Right lobe of liver (tissue), 6 donors: ENCODE results near the gene TRMO. TPM values are rescaled to one million over a fixed set of nuclear protein-coding genes. Genes with fewer than 3 reads are reported as not detected.
"Not testable (repeated sequence)": the region's sequence is repeated elsewhere in the genome, so short reads cannot be mapped to it uniquely, and the experiment has no call there.

Experiments used
- ATAC-seq, 4 donors: fragments of 200-7000 bp; cut with Tn5 transposase; one replicate each; pipeline ENCODE4 v1.9.1; 2020; ENCODE audit warnings: mild to moderate bottlenecking in 4 of 4, moderate library complexity in 4 of 4
- DNase-seq, 3 donors: peaks; one replicate each; pipeline ENCODE4 v3.0.0-alpha.2; 2020
- H3K27ac ChIP-seq, 3 donors: fragments of 200-600 bp; one replicate each; pipeline ENCODE4 v1.8.0; 2022
- H3K27me3 ChIP-seq, 2 donors: fragments of 200-600 bp; one replicate each; pipeline ENCODE4 v1.8.0; 2022
- H3K36me3 ChIP-seq, 4 donors: fragments of 200-600 bp; sonication (generic) in 1 of 4; one replicate each; pipeline versions ENCODE4 v1.5.1 to v1.8.0; 2017 to 2022; ENCODE audit warnings: control low read depth in 1 of 4
- H3K4me1 ChIP-seq, 4 donors: fragments of 200-600 bp; sonication (generic) in 1 of 4; one replicate each; pipeline versions ENCODE4 v1.5.1 to v1.8.0; 2017 to 2022; ENCODE audit warnings: control low read depth in 1 of 4
- H3K4me3 ChIP-seq, 3 donors: fragments of 200-600 bp; one replicate each; pipeline ENCODE4 v1.8.0; 2022
- H3K9me3 ChIP-seq, 4 donors: fragments of 200-600 bp; sonication (generic) in 1 of 4; one replicate each; pipeline versions ENCODE4 v1.5.1 to v1.8.0; 2017 to 2022; ENCODE audit warnings: control low read depth in 1 of 4
- CTCF ChIP-seq, 4 donors: fragments of 200-600 bp in 3 of 4; fragments of 450-650 bp in 1 of 4; IDR thresholded peaks; one replicate each; pipeline versions ENCODE4 v1.5.1 to v1.8.0; 2016 to 2022; ENCODE audit warnings: antibody characterized with exemption in 4 of 4, mild to moderate bottlenecking in 2 of 4
- POLR2A ChIP-seq: fragments of 450-650 bp; IDR thresholded peaks from one replicate; pipeline ENCODE4 v1.6.1; 2017; ENCODE audit warnings: antibody characterized with exemption, mild to moderate bottlenecking
- WGBS: methylation state at CpG from one replicate; pipeline ENCODE4 v1.1.6; 2018; ENCODE audit warnings: low coverage, low lambda C conversion rate; ENCODE audit not compliant: insufficient coverage; ENCODE audit errors: missing lambda C conversion rate; 5-methylcytosine and 5-hydroxymethylcytosine counted together
- intact Hi-C, 2 donors: fragments of 100-400 bp; cut with DNase I; formaldehyde crosslinking; loops; one replicate each; pipeline versions ENCODE4 v1.11.2 to v1.14.1; 2022
- total RNA-seq, 6 experiments: library from RNA; depleted of rRNA in 2 of 6; stranded (reverse); fragments of >200 nt in 2 of 6; fragmentation: NEBNext Ultra II Directional in 3 of 6; extraction: Animal tissue kit (Norgen Biotek cat#: 25700) in 3 of 6; gene quantifications; one replicate each; pipeline versions ENCODE4 v1.1.0 to v1.2.4, GENCODE V29; 2016 to 2023
- donor health status: DM: no; HTN: yes; CAD: no.
- donor health status: DM: no; HTN: no; CAD: no.
- donor health status: DM: no; HTN: no; CAD: no.
- donor health status: DM: no; HTN: yes; CAD: no.
- donor health status: DM: no; HTN: yes; CAD: no.

The TRMO gene
- total RNA-seq, 6 experiments from 2014 or later = 5.7 to 14.7 (median 8.3) TPM

GRCh38 chr9:97959585-97959984 lies 37.3 kb upstream of the TRMO start:
- no peaks in the 10 kb centered on the region for H3K27me3 ChIP-seq
- intact Hi-C loops = no loop called here
- TF ChIP-seq CTCF (IDR thresholded peaks at IDR 0.05) (no peak), POLR2A (no peak)
- DNase-seq (no peak), ATAC-seq (no peak)
- H3K4me1 ChIP-seq = no peaks in the 10 kb centered on the region
- H3K27ac ChIP-seq = no peak overlapping the region
- no peaks in the 10 kb centered on the region for H3K9me3 ChIP-seq
- H3K4me3 ChIP-seq = no peak overlapping the region
- no peaks in the 10 kb centered on the region for H3K36me3 ChIP-seq

GRCh38 chr9:97958812-97959511 lies 36.7 kb upstream of the TRMO start:
- H3K9me3 ChIP-seq = no peaks in the 10 kb centered on the region
- H3K4me3 ChIP-seq = no peak overlapping the region
- 59% methylated on average over 3 of the region's 5 CpGs for WGBS
- DNase-seq (no peak), ATAC-seq (no peak)
- intact Hi-C loops = no loop called here
- H3K36me3 ChIP-seq = no peaks in the 10 kb centered on the region
- H3K27ac ChIP-seq = no peak overlapping the region
- H3K27me3 ChIP-seq = no peaks in the 10 kb centered on the region
- H3K4me1 ChIP-seq = no peaks in the 10 kb centered on the region
- TF ChIP-seq CTCF (IDR thresholded peaks at IDR 0.05) = no peak
- TF ChIP-seq POLR2A = no peak

DNA sequence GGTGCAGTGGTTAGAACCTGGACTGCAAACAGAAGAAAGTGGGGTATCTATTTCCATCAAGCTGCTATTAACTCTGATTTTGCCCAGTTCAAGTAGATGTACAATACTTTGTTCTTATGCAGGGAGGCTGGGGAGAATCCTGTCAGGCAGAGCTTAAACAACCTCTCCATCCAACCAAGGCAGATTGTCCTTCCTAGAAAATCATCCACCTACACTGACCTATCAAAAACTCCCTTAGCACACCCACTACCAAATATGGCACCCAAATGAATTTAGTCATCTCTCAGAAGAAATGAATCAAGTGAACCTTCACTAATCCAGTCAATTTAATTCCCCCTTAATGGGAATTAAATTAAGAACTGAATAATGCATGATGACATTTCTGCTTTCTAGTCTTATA lies 34.0 kb upstream of the TRMO start:
- no peak for TF ChIP-seq CTCF (IDR thresholded peaks at IDR 0.05)
- TF ChIP-seq POLR2A = no peak
- H3K4me1 ChIP-seq = no peaks in the 10 kb centered on the region
- H3K27me3 ChIP-seq = no peaks in the 10 kb centered on the region
- ATAC-seq = no peak
- no peak for DNase-seq
- H3K36me3 ChIP-seq = no peaks in the 10 kb centered on the region
- no peak overlapping the region for H3K27ac ChIP-seq
- intact Hi-C loops = no loop called here
- no peak overlapping the region for H3K4me3 ChIP-seq
- no peaks in the 10 kb centered on the region for H3K9me3 ChIP-seq

GRCh38 chr9:97954550-97954989 lies 32.3 kb upstream of the TRMO start:
- H3K9me3 ChIP-seq = no peaks in the 10 kb centered on the region
- TF ChIP-seq POLR2A (no peak), CTCF (IDR thresholded peaks at IDR 0.05) (peak; percentile 59 to 73 (median 70))
- intact Hi-C loops = no loop called here
- H3K4me3 ChIP-seq = no peak overlapping the region
- DNase-seq (peak in 2 of 3 donors; percentile 33 to 64), ATAC-seq (peak; percentile 94 to 98 (median 97))
- H3K27ac ChIP-seq = no peak overlapping the region
- no peaks in the 10 kb centered on the region for H3K27me3 ChIP-seq
- no peaks in the 10 kb centered on the region for H3K4me1 ChIP-seq
- H3K36me3 ChIP-seq = no peaks in the 10 kb centered on the region

GRCh38 chr9:97950873-97951272 lies 28.6 kb upstream of the TRMO start:
- intact Hi-C loops, DNase-seq, ATAC-seq: not testable (repeated sequence)

DNA sequence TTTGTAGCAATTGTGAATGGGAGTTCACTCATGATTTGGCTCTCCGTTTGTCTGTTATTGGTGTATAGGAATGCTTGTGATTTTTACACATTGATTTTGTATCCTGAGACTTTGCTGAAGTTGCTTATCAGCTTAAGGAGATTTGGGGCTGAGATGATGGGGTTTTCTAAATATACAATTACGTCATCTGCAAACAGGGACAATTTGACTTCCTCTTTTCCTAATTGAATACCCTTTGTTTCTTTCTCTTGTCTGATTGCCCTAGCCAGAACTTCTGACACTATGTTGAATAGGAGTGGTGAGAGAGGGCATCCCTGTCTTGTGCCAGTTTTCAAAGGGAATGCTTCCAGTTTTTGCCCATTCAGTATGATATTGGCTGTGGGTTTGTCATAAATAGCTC lies 24.8 kb upstream of the TRMO start:
- H3K4me1 ChIP-seq, H3K27me3 ChIP-seq, H3K4me3 ChIP-seq, DNase-seq, H3K27ac ChIP-seq, intact Hi-C loops, H3K36me3 ChIP-seq, ATAC-seq, H3K9me3 ChIP-seq: not testable (repeated sequence)
- 21% methylated on average over 2 of the region's 2 CpGs for WGBS

More at GRCh38 chr9:97950873-97951272, 28.6 kb upstream of the TRMO start:
- H3K27me3 ChIP-seq, H3K36me3 ChIP-seq, H3K27ac ChIP-seq, H3K4me1 ChIP-seq, H3K4me3 ChIP-seq, H3K9me3 ChIP-seq: not testable (repeated sequence)
- no CpG with 5 or more reads among the region's 5 CpGs for WGBS

- intact Hi-C loops, H3K27ac ChIP-seq, H3K27me3 ChIP-seq, H3K4me3 ChIP-seq, ATAC-seq, H3K36me3 ChIP-seq, DNase-seq, H3K4me1 ChIP-seq, H3K9me3 ChIP-seq: not testable (repeated sequence)
- WGBS = 55% methylated on average over 2 of the region's 2 CpGs
These were observed 23.2 kb upstream of the TRMO start for GRCh38 chr9:97945470-97945869.
